Loucy (cell line): ENCODE measurements around the gene URI1.

Experiments
- H2AFZ ChIP-seq: fragments of 200-600 bp; sonication (generic); 2 replicates; pipeline ENCODE4 v1.6.0; 2016; ENCODE audit warnings: antibody characterized with exemption, mild to moderate bottlenecking, low read length, moderate library complexity
- H3F3A ChIP-seq: fragments of 200-600 bp; 2 replicates; pipeline ENCODE4 v1.6.0; 2016; ENCODE audit warnings: antibody characterized with exemption, low read depth, mild to moderate bottlenecking
- H3K27me3 ChIP-seq: fragments of 200-600 bp; sonication (generic); 2 replicates; pipeline ENCODE4 v1.6.1; 2014; ENCODE audit warnings: low read length, mild to moderate bottlenecking; ENCODE audit not compliant: insufficient read depth, poor library complexity, severe bottlenecking
- H3K36me3 ChIP-seq: fragments of 200-600 bp; sonication (generic); 2 replicates; pipeline ENCODE4 v1.6.1; 2016; ENCODE audit warnings: low read length; ENCODE audit not compliant: insufficient read depth
- H3K4me1 ChIP-seq: fragments of 200-600 bp; sonication (generic); 2 replicates; pipeline ENCODE4 v1.5.1; 2014; ENCODE audit warnings: low read length, mild to moderate bottlenecking; ENCODE audit not compliant: insufficient read depth, poor library complexity, severe bottlenecking
- H3K4me2 ChIP-seq: fragments of 200-600 bp; sonication (generic); 2 replicates; pipeline ENCODE4 v1.6.0; 2014; ENCODE audit warnings: antibody characterized with exemption, low read length, low read depth, mild to moderate bottlenecking; ENCODE audit not compliant: poor library complexity, severe bottlenecking
- H3K4me3 ChIP-seq: fragments of 200-600 bp; sonication (generic); 2 replicates; pipeline ENCODE4 v1.5.1; 2014; ENCODE audit warnings: low read length, mild to moderate bottlenecking, mixed read lengths; ENCODE audit not compliant: poor library complexity, severe bottlenecking
- H3K79me2 ChIP-seq: fragments of 200-600 bp; sonication (generic); 2 replicates; pipeline ENCODE4 v1.6.1; 2014; ENCODE audit warnings: low read length; ENCODE audit not compliant: insufficient read depth
- H3K9ac ChIP-seq: fragments of 200-600 bp; sonication (generic); 2 replicates; pipeline ENCODE4 v1.6.0; 2014; ENCODE audit warnings: mild to moderate bottlenecking, low read depth, low read length, moderate library complexity; ENCODE audit not compliant: poor library complexity, severe bottlenecking
- H3K9me2 ChIP-seq: fragments of 200-600 bp; sonication (generic); replicated peaks from 2 replicates; pipeline ENCODE4 v1.6.1; 2016; ENCODE audit warnings: low read depth, low read length, mixed read lengths
- H3K9me3 ChIP-seq: fragments of 200-600 bp; sonication (generic); 2 replicates; pipeline ENCODE4 v1.6.1; 2014; ENCODE audit warnings: mild to moderate bottlenecking, antibody characterized with exemption, low read length, low read depth; ENCODE audit not compliant: insufficient read depth
- H4K20me1 ChIP-seq: fragments of 200-600 bp; sonication (generic); 2 replicates; pipeline ENCODE4 v1.6.0; 2014; ENCODE audit warnings: antibody characterized with exemption, low read length, mild to moderate bottlenecking; ENCODE audit not compliant: insufficient read depth, poor library complexity, severe bottlenecking
- CTCF ChIP-seq: fragments of 200-600 bp; sonication (generic); conservative IDR thresholded peaks from 2 replicates; pipeline ENCODE4 v1.5.1; 2014; ENCODE audit warnings: mild to moderate bottlenecking, antibody characterized with exemption, low read length
- EZH2phosphoT487 ChIP-seq: fragments of 200-600 bp; IDR thresholded peaks from 2 replicates; pipeline ENCODE4 v1.6.1; 2018; ENCODE audit warnings: antibody characterized with exemption, mild to moderate bottlenecking, moderate library complexity, borderline replicate concordance

The URI1 gene

DNA sequence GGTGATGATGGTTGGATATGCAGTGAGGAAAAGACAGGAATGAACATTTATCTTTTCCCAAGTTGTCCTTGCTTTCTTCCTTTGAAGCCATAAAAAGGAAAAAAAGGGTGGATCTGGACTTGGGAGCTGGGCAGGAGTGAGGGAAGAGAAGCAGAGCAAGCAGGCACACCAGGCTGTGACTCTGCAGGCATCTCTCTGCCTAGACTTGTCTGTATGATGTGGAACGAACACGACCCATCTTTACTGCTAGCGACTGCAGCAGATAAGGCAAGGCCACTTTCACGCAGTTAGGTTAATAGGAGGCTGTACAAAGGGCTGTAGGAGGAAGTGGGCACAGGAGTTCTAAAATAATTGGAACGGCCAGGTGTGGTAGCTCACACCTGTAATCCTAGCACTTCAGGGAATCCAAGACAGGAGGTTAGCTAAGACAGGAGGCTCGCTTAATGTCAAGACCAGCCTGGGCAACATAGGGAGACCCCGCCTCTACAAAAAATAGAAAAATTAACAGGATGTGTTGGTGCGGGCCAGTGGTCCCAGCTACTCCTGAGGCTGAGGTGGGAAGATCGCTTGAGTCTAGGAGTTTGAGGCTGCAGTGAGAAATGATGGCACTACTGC, 961 bp upstream of the URI1 start:
- peaks cover 4% of the 10 kb centered on the region; the same call in 1 of the 2 replicates for H3K9me3 ChIP-seq
- H3K9ac ChIP-seq = peak overlapping the region; percentile 61
- H3F3A ChIP-seq = no peaks in the 10 kb centered on the region
- H3K4me1 ChIP-seq = peaks cover 35% of the 10 kb centered on the region
- no peaks in the 10 kb centered on the region for H3K27me3 ChIP-seq
- H2AFZ ChIP-seq = no peak overlapping the region
- H3K79me2 ChIP-seq = peaks cover 37% of the 10 kb centered on the region
- no peak for TF ChIP-seq CTCF
- TF ChIP-seq EZH2phosphoT487 = no peak
- no peaks in the 10 kb centered on the region; the same call in 1 of the 2 replicates for H3K36me3 ChIP-seq
- peak overlapping the region; percentile 98 for H3K4me3 ChIP-seq
- H3K9me2 ChIP-seq = no peaks in the 10 kb centered on the region
- peak overlapping the region; percentile 81 for H3K4me2 ChIP-seq
- peaks cover 35% of the 10 kb centered on the region for H4K20me1 ChIP-seq

- Histone ChIP-seq H2AFZ (peak overlapping the region; percentile 47), H3F3A (no peaks in the 10 kb centered on the region), H3K4me1 (peaks cover 50% of the 10 kb centered on the region), H3K79me2 (peaks cover 53% of the 10 kb centered on the region), H4K20me1 (peaks cover 50% of the 10 kb centered on the region), H3K9me3 (no peaks in the 10 kb centered on the region), H3K4me2 (peak overlapping the region; percentile 96), H3K9ac (peak overlapping the region; percentile 92), H3K27me3 (no peaks in the 10 kb centered on the region), H3K9me2 (no peaks in the 10 kb centered on the region), H3K36me3 (no peaks in the 10 kb centered on the region; the same call in 1 of the 2 replicates), H3K4me3 (peak overlapping the region; percentile 98)
- TF ChIP-seq EZH2phosphoT487 (no peak), CTCF (no peak)
These were observed 594 bp downstream of the URI1 start for GRCh38 chr19:29942404-29943261.

GRCh38 chr19:29943615-29944014, 1.6 kb downstream of the URI1 start:
- H3K9me2 ChIP-seq = no peaks in the 10 kb centered on the region
- no peaks in the 10 kb centered on the region for H3K27me3 ChIP-seq
- H3K9ac ChIP-seq = peak overlapping the region; percentile 92
- no peak for TF ChIP-seq CTCF
- TF ChIP-seq EZH2phosphoT487 = no peak
- H3K79me2 ChIP-seq = peaks cover 63% of the 10 kb centered on the region
- peaks cover 51% of the 10 kb centered on the region for H3K4me1 ChIP-seq
- H2AFZ ChIP-seq = no peak overlapping the region
- H4K20me1 ChIP-seq = peaks cover 59% of the 10 kb centered on the region
- no peaks in the 10 kb centered on the region; the same call in 1 of the 2 replicates for H3K36me3 ChIP-seq
- H3K9me3 ChIP-seq = no peaks in the 10 kb centered on the region
- H3K4me3 ChIP-seq = peak overlapping the region; percentile 98
- H3K4me2 ChIP-seq = peak overlapping the region; percentile 96
- no peaks in the 10 kb centered on the region for H3F3A ChIP-seq
